ENCODE data around the gene PRKCG.

The PRKCG gene

DNA sequence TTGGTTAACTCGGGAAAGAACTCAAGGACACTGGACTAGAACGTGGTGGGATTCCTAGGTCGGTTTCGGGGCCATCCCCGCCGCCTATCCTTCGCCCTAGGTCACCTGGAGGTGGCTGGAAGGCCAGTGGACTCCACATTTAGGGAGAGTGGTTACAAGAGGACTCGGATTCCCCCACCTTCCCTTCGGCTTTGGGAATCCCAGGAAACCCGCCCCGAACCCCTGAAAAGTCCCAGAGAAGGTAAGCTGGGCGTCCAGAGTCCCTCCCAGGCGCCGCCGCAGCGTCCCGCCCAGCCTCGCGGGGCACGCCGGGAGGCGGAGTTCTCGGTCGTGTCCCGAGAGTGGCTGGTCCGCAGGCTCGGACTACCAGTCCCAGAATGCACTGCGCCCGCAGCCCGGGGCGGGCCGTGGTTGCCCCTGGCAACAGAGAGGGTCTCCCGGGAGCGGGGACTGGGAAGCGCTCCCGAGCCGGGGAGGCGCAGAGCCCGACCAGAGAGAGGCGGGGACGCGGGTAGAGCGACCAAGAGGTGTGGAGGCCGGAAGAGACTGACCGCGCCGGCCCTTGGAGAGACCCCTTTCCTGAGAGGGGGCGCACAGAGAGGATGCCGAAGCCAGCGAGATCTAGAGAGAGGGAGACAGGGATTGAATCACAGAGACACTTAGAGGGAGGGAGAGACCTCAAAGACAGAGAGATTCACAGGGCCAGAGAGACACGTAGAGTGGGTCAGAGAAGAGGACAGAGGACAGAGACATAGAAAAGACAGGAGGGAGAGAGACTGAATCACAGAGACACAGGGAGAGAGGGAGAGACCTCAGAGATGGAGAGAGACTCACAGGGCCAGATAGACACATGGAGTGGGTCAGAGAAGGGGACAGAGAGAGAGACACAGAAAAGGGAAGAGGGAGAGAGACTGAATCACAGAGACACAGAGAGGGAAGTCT lies 2.6 kb upstream of the PRKCG start:
- H3K4me3 ChIP-seq (ENCODE audit: low read length), result peak overlapping the region; percentile 57
- TF ChIP-seq ZNF274 (IDR thresholded peaks at IDR 0.05; ENCODE audit: low read depth, low read length), result no peak

DNA sequence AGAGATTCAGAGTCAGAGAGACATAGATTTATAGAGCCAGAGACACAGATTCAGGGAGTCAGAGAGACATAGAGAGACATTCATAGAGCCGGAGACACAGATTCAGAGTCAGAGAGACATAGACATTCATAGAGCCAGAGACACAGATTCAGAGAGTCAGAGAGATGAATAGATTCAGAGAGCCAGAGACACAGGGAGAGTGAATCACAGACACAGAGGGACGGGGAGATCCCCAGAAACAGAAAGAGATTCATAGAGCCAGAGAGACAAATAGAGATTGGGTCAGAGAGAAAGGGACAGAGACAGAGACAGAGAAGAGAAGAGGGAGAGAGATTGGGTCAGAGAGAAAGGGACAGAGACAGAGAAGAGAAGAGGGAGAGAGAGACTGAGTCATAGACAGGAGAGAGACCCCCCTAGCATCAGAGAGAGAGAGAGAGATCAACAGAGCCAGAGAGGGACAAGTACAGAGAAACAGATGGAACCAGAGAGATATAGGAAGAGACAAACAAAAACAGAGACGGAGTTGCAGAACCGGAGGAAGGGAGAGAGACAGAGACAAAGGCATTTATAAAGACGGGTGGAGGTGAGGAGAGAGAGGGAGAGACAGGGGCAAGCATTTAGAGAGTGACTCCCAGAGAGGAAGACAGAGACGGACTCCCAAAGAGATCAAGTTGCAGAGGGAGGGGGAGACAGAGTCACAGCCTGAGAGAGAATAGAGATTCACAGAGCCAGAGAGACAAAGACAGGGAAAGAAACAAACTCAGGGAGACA lies 1.1 kb upstream of the PRKCG start:
- TF ChIP-seq ZNF274 (IDR thresholded peaks at IDR 0.05; ENCODE audit: low read depth, low read length), result no peak
- no peak overlapping the region for H3K4me3 ChIP-seq (ENCODE audit: low read length)

DNA sequence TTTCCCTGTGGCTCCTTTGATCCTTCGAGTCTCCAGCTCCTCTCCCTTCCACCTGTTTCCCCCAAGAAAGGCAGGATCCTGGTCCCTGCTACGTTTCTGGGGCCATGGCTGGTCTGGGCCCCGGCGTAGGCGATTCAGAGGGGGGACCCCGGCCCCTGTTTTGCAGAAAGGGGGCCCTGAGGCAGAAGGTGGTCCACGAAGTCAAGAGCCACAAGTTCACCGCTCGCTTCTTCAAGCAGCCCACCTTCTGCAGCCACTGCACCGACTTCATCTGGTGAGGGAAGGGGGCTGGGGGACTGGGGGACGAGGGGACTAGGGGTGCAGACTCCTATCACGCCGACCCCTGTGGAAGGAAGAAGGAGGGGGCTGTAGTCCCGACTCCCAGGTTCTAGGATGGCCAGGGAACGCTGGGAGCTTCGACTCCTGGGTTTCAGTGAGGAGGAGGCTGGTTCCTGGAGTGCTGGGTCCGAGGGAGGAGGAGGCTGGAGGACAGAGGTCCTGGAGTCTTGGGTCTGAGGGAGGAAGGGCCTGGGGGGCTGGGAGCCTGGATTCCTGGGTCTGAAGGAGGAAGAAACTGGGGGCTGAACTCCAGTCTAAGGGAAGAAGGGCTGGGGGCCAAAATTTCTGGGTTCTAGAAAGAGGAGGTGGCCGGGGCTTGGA lies 524 bp downstream of the PRKCG start:
- no peak for TF ChIP-seq ZNF274 (IDR thresholded peaks at IDR 0.05; ENCODE audit: low read depth, low read length)
- H3K4me3 ChIP-seq (ENCODE audit: low read length), result no peak overlapping the region

DNA sequence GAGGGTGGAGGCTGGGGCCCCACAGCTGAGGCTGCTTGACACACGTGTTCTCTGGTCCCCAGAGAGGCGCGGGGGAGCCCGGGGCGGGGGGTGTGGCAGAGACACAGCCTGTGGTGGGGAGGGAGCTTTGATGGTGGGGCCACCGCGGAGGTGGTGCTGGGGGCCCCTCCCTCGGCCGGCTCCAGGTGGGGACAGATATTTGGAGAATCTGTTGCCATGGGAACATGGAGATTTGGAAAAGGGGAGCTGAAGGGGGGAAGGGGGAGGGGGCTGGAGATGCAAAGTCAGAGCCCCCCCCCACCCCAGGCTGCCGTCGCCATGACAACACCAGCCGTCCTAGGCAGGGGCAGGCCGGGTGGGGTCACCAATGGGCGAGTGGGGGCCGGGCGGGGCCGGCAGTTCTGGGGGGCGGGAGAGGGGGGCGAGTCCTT lies 1.2 kb downstream of the PRKCG start:
- no peak for TF ChIP-seq ZNF274 (IDR thresholded peaks at IDR 0.05; ENCODE audit: low read depth, low read length)
- H3K4me3 ChIP-seq (ENCODE audit: low read length), result no peak overlapping the region

DNA sequence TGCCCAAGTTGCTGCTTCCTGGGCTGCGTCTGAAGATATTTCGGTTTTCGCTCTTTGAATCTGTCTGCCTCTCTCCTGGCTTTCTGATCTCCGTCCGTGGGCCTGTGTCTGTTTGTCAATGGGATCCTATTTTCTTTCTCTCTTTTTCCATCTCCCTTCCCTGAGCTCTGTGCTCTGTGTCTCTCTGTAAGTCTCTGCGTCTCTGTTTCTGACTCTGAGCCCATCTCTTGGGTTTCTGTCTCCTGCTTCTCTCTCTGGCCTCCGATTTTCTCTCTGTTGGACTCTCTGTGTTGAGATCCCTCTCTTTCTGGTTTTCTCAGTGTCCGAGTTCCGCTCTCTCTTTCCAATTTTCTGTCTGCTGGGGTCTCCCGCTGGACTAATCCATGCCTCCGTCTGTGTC lies 1.7 kb downstream of the PRKCG start:
- no peak overlapping the region for H3K4me3 ChIP-seq (ENCODE audit: low read length)
- TF ChIP-seq ZNF274 (IDR thresholded peaks at IDR 0.05; ENCODE audit: low read depth, low read length), result no peak

DNA sequence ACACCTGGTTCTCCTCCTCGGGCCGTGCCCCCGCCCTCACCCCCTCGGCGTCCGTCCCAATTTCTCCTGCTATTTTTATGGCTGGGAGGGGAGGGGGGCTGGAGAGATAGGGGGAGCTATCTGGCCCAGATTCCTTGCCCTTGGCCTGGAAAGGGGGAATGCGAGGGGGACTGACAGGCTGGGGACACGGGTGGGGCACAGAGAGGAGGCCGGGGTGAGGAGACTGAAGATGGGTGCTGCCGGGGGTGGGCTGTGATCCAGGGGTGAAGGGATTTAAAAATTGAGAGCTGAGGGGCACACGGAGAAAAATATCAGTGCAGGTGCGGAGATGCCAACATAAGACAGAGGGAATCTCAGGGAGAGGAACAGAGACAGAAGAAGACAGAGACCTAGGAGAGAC lies 2.3 kb downstream of the PRKCG start:
- no peak overlapping the region for H3K4me3 ChIP-seq (ENCODE audit: low read length)

DNA sequence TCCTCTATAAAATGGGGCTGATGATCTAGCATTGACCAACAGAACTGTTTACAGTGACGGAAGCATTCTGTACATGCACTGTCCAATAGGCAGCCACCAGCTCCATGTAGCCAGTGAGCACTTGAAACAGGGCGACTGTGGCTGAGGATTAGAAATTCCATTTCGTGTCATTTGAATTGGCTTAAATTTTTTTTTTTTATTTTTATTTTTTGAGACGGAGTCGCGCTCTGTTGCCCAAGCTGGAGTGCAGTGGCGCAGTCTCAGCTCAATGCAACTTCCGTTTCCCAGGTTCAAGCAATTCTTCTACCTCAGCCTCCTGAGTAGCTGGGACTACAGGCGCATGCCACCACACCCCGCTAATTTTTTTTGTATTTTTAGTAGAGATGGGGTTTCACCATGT lies 3.0 kb downstream of the PRKCG start:
- H3K4me3 ChIP-seq (ENCODE audit: low read length), result no peak overlapping the region
- no peak for TF ChIP-seq ZNF274 (IDR thresholded peaks at IDR 0.05; ENCODE audit: low read depth, low read length)

More for the DNA sequence above, 2.3 kb downstream of the PRKCG start:
- TF ChIP-seq ZNF274 (IDR thresholded peaks at IDR 0.05; ENCODE audit: low read depth, low read length), result no peak

DNA sequence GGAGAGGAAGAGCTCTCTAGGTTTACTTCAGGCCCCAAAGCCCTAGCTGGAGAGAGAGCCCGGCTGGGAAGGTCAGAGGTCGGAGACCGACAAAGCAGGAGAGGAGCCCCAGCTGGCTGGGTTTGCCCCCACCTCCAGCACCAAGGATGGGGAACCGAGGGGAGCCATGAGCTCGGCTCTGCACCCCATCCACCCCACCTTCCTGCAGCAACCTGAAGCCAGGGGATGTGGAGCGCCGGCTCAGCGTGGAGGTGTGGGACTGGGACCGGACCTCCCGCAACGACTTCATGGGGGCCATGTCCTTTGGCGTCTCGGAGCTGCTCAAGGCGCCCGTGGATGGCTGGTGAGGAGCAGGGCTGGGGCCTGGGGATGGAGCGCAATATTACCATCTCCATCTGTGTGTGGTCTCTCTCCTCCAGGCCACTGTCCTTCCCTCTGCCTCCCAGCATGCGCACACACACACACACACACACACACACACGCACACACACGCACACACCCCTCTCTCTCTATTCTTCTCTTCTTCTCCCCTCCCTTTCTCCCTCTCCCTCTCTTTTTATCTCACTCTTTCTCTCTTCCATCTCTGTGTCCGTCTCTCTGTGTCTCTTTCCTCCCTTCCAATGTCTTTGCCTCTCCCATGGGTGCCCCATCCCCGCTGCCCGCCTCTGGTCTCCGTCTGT lies 10.4 kb downstream of the PRKCG start:
- no peak overlapping the region for H3K4me3 ChIP-seq (ENCODE audit: low read length)
- TF ChIP-seq ZNF274 (IDR thresholded peaks at IDR 0.05; ENCODE audit: low read depth, low read length), result no peak

DNA sequence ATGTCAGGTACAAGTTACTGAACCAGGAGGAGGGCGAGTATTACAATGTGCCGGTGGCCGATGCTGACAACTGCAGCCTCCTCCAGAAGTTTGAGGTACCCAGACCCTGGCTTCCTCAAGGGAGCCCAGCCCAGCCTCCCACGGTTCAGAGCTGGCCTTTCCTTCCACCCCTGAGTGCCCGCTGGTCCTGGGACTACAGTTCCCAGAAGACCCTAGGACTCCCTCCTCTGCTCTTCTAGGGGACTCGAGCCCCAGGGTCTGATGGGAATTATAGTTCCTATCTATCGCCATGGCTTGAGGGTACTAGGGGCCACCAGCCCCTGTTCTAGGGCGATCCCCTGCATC lies 11.0 kb downstream of the PRKCG start:
- no peak overlapping the region for H3K4me3 ChIP-seq (ENCODE audit: low read length)
- TF ChIP-seq ZNF274 (IDR thresholded peaks at IDR 0.05; ENCODE audit: low read depth, low read length), result no peak

DNA sequence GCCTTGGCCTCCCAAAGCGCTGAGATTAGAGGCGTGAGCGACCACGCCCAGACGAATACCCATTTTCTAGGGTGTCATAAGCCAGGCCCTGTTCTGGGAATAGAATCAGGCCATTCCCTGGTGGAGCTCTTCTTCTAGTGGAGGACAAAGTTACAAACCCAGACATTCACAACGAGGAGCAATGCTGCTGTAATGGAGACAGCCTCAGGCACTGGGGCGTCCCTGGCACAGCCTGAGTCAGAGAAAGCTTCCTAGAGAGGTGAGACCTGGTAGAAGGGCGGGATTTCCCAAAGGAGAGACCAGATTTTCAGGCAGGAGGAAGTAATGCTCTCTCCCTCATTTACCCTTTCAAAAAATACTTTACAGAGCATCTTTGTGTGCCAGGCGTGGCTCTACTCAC lies 12.7 kb downstream of the PRKCG start:
- TF ChIP-seq ZNF274 (IDR thresholded peaks at IDR 0.05; ENCODE audit: low read depth, low read length), result no peak
- H3K4me3 ChIP-seq (ENCODE audit: low read length), result no peak overlapping the region

DNA sequence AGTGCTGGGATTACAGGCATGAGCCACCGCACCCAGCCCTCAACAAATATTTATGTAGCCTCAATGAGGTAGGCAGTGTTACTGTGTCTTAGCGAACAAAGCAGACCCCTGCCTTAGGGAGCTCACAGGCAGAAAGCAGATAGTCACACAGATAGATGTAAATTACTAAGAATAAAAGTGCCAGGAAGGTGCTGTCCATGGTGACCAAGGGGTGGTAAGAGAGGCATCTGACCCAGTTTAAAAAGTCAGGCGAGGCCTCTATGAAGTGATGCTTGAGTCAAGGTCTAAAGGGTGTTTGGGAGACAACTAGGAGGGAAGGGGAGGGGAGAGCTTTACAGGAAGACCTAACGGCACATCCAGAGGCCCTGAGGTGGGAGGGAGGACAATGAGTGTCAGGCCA lies 14.7 kb downstream of the PRKCG start:
- no peak overlapping the region for H3K4me3 ChIP-seq (ENCODE audit: low read length)
- no peak for TF ChIP-seq ZNF274 (IDR thresholded peaks at IDR 0.05; ENCODE audit: low read depth, low read length)

DNA sequence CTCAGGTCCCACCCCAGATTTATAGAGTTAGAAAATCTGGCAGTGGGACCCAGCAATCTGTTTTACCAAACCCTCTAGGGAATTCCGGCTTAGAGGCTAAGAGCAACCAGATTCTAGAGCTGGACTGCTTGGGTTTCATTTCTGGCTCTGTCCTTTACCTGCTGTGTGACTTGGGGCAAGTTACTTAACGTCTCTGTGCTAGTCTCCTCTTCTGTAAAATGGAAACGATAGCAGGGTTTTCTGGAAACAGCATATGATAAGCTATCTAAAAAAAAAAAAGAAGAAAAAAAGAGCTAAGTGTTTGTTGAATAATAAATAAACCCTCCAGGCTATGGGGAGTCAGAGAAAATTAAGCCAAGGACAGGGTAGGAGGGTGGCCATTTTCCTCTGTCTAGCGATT lies 15.5 kb downstream of the PRKCG start:
- no peak for TF ChIP-seq ZNF274 (IDR thresholded peaks at IDR 0.05; ENCODE audit: low read depth, low read length)
- no peak overlapping the region for H3K4me3 ChIP-seq (ENCODE audit: low read length)

DNA sequence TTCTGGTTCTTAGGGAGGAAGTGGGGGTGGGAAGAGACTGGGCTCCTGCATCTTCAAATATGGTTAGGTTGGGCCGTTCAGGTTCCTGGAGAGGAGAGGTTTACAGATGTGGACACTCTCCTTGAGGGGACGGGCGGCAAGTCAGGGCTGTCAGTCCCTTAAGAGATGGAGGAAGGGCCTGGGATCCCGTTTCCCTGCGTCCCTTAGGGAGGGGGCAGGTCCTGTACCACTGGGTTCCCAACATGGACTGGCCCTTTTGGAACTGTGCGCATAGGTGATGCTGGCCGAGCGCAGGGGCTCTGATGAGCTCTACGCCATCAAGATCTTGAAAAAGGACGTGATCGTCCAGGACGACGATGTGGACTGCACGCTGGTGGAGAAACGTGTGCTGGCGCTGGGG lies 16.2 kb downstream of the PRKCG start:
- no peak for TF ChIP-seq ZNF274 (IDR thresholded peaks at IDR 0.05; ENCODE audit: low read depth, low read length)
- H3K4me3 ChIP-seq (ENCODE audit: low read length), result no peak overlapping the region
